ENCODE measurements around the gene RNF220.

- TF ChIP-seq CTCF (IDR thresholded peaks at IDR 0.05; ENCODE audit: poor library complexity) (no peak), EZH2phosphoT487 (IDR thresholded peaks at IDR 0.05; ENCODE audit: low read depth, severe bottlenecking, unreplicated experiment) (no peak), EZH2 (IDR thresholded peaks at IDR 0.05; ENCODE audit: borderline replicate concordance) (no peak)
Measured at GRCh38 chr1:44422161-44422560, 17.1 kb downstream of the RNF220 start.
